Pancreas (tissue), 10 donors: Measurements from ENCODE around the gene PDE6B. TPM values are rescaled to one million over a fixed set of nuclear protein-coding genes. Genes with fewer than 3 reads are reported as not detected.

Source experiments
- ATAC-seq, 4 donors: fragments of 200-7000 bp; cut with Tn5 transposase; one replicate each; pipeline versions ENCODE4 v1.8.0 to v1.9.1; 2020; ENCODE audit warnings: mild to moderate bottlenecking in 4 of 4, moderate library complexity in 4 of 4
- DNase-seq, 6 donors: peaks; one replicate each; pipeline ENCODE4 v3.0.0-alpha.2; 2020
- FAIRE-seq: peaks from 2 replicates; lab custom pipeline; 2012; peaks lifted over from hg19 to GRCh38; lab: Jason Lieb, UNC
- H3K27ac ChIP-seq, 4 donors: fragments of 200-600 bp; sonication (generic); 1 replicate in 3 of 4; 2 replicates in 1 of 4; pipeline versions ENCODE4 v1.5.0 to v1.8.0; 2020
- H3K27me3 ChIP-seq, 4 donors: fragments of 200-600 bp; one replicate each; pipeline ENCODE4 v1.8.0; 2021
- H3K36me3 ChIP-seq, 3 donors: fragments of 200-600 bp; sonication (generic) in 1 of 3; one replicate each; pipeline versions ENCODE4 v1.5.0 to v1.8.0; 2020 to 2021
- H3K4me1 ChIP-seq, 3 donors: fragments of 200-600 bp; one replicate each; pipeline ENCODE4 v1.8.0; 2021
- H3K4me3 ChIP-seq, 4 donors: fragments of 200-600 bp; sonication (generic) in 2 of 4; one replicate each; pipeline versions ENCODE4 v1.5.0 to v1.8.0; 2020 to 2021
- H3K9me3 ChIP-seq, 4 donors: fragments of 200-600 bp; one replicate each; pipeline ENCODE4 v1.8.0; 2021
- WGBS, 2 donors: extraction: QIAGEN DNeasy Blood & Tissue Kit; methylation state at CpG; one replicate each; pipeline ENCODE4 v1.1.7; 2013; 5-methylcytosine and 5-hydroxymethylcytosine counted together
- intact Hi-C, 3 donors: fragments of 100-400 bp; cut with DNase I; formaldehyde crosslinking; loops; one replicate each; pipeline versions ENCODE4 v1.11.1 to v1.14.2; 2022
- polyA plus RNA-seq, 2 donors: library from polyadenylated mRNA; stranded (reverse); fragments of 200-250 nt; gene quantifications; one replicate each; pipeline ENCODE4 v1.2.3, GENCODE V29; 2013
- total RNA-seq, 6 donors: library from RNA; stranded (reverse); fragmentation: NEBNext Ultra II Directional in 4 of 6; extraction: Animal tissue kit (Norgen Biotek cat#: 25700) in 4 of 6; gene quantifications; one replicate each; pipeline versions ENCODE4 v1.2.1 to v1.2.4, GENCODE V29; 2021 to 2023
- TF ChIP-seq, protein P1 (sequence below), 4 donors: fragments of 200-600 bp; sonication (generic) in 3 of 4; IDR thresholded peaks; one replicate each; pipeline versions ENCODE4 v1.5.0 to v1.8.0; 2021; ENCODE audit warnings: antibody characterized with exemption in 4 of 4
- donor health status: healthy with polysubstance abuse.
- donor health status: DM: no; HTN: no; CAD: no; lungs with moderate emphysema.
- donor health status: DM: no; HTN: no; CAD: no.
- donor health status: control.
- donor health status: control.
- donor health status: Bipolar disorder and iron deficiency.
- donor health status: DM: yes; HTN: yes; CAD: no.
- donor health status: DM: no; HTN: no; CAD: no.
- donor health status: DM: no; HTN: no; CAD: no.
- donor health status: DM: yes; HTN: yes; CAD: no.

PDE6B gene
- total and polyA plus RNA-seq, 8 donors: 0.99 to 6.6 (median 2.9) TPM

DNA sequence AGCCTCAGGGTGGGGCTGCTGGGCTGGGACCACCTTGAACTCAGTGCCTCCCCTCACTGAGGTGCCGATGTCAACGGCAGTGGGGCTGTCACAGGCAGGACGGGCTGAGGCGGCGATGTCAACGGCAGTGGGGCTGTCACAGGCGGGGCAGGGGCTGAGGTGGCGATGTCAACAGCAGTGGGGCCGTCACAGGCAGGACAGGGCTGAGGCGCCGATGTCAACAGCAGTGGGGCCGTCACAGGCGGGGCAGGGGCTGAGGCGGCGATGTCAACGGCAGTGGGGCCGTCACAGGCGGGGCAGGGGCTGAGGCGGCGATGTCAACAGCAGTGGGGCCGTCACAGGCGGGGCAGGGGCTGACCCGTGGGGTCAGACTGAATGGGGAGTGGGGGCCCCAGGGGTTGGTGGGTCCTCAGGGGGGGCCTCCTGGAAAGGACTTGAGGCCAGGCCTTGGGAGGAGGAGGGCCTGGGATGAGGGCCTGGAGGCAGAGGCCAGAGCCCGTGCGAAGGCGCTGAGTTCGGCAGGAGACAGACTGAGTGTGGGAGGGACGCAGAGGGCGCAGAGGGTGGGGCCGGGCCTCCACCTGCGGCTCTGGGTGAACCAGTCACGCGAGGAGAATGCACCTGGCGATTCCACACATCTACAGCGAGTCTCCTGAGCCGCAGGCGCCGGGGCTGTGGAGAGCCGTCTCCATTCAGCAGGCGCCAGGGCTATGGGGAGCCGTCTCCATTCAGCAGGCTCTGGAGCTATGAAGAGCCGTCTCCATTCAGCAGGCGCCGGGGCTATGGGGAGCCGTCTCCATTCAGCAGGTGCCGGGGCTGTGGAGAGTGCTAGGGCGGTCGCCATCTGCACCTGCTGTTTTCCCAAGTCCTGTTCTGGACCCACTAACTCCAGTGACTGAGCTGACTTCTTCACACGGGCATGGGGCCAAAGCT, 25.8 kb downstream of the PDE6B start:
- FAIRE-seq (no peak), DNase-seq (peak in 2 of 6 donors; percentile 12 to 74), ATAC-seq (peak in 3 of 4 donors; percentile 9 to 58 (median 44))
- Histone ChIP-seq H3K27ac (no peak overlapping the region), H3K4me3 (no peak overlapping the region), H3K36me3 (no peaks in the 10 kb centered on the region), H3K4me1 (no peaks in the 10 kb centered on the region), H3K27me3 (no peaks in the 10 kb centered on the region), H3K9me3 (no peaks in the 10 kb centered on the region)
- whole genome bisulfite sequencing, 2 donors: 28 to 38% methylated on average over 41 to 49 of the region's 49 CpGs
- intact Hi-C loops: no loop called here
- TF ChIP-seq, protein P1, sequence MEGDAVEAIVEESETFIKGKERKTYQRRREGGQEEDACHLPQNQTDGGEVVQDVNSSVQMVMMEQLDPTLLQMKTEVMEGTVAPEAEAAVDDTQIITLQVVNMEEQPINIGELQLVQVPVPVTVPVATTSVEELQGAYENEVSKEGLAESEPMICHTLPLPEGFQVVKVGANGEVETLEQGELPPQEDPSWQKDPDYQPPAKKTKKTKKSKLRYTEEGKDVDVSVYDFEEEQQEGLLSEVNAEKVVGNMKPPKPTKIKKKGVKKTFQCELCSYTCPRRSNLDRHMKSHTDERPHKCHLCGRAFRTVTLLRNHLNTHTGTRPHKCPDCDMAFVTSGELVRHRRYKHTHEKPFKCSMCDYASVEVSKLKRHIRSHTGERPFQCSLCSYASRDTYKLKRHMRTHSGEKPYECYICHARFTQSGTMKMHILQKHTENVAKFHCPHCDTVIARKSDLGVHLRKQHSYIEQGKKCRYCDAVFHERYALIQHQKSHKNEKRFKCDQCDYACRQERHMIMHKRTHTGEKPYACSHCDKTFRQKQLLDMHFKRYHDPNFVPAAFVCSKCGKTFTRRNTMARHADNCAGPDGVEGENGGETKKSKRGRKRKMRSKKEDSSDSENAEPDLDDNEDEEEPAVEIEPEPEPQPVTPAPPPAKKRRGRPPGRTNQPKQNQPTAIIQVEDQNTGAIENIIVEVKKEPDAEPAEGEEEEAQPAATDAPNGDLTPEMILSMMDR (IDR thresholded peaks at IDR 0.05): no peak

DNA sequence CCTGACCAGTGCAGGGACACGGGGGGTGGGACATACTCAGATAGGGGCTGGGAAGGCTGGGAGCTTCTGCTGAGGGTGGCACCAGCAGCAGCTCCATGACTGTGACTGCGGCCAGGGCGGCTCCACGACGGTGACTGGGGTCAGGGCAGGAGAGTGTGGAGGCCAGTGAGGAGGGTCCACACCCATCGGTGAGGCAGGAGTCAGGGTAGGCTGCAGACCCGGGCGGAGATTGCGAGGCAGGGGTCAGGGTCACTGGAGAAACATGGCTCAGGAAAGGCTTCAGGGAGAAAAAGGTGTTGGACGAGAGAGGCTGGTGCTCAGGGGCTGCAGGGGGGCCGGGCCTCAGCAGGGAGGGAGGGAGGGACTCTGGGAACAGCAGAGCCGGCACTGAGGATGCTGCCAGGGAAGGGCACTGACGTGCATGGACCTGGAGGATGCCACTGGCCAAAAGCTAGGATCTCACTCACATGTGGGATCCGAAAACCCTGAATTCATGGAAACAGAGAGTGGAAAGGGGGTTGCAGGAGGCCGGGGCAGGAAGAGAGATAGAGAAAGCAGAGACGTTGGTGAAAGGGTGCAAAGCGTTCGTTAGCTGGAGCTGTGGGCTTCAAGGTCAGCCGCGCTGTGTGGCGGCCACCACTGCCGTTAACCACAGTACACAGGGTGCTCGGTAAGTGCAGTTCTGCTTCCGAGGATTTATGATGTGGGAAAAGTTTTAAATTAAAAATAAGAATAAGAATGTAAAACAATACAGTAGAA, 26.7 kb downstream of the PDE6B start:
- DNase-seq (peak in 1 of 6 donors; percentile 25), ATAC-seq (no peak), FAIRE-seq (no peak)
- H3K4me3 ChIP-seq: no peak overlapping the region
- H3K36me3 ChIP-seq: no peaks in the 10 kb centered on the region
- TF ChIP-seq, protein P1 (IDR thresholded peaks at IDR 0.05): no peak
- intact Hi-C loops: no loop called here
- no peaks in the 10 kb centered on the region for H3K27me3 ChIP-seq
- WGBS, 2 donors: 49 to 54% methylated on average over 24 of the region's 24 CpGs
- no peak overlapping the region for H3K27ac ChIP-seq
- no peaks in the 10 kb centered on the region for H3K9me3 ChIP-seq
- H3K4me1 ChIP-seq: no peaks in the 10 kb centered on the region

DNA sequence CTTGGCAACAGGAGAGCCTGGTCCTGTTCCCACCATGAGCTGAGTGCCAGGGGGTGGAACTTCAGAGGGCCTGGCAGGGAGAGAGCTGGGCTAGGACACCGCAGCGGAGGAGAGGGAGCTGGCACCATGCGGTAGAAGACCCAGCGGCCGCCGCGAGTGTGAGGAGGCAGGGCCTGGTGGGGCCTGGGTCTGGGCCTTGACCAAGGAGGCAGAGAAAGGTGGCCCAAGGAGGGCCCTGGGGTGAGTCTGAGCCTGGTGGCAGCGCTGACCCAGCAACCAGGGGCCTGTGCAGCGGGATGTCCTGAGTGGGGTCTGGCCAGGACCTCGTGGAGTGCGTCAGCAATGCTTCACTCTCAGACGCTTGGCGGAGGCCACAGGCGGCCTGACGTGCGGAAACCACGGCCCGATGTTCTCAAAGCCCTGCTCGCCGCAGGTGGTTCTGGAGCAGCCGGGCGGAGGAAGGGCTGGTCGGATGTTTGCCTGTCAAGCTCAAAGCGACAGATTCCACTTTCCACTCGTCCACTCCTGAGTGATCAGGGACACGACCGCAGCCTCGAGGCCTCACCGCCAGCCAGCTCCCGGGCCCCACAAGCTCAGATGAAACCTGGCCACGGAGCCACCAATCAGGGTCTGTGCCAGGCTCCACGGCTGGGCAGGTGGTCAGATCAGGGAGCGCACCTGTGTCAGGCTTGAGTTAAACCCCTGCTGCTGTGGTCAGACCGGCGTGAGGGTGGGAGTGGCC, 27.9 kb downstream of the PDE6B start:
- intact Hi-C loops: no loop called here

DNA sequence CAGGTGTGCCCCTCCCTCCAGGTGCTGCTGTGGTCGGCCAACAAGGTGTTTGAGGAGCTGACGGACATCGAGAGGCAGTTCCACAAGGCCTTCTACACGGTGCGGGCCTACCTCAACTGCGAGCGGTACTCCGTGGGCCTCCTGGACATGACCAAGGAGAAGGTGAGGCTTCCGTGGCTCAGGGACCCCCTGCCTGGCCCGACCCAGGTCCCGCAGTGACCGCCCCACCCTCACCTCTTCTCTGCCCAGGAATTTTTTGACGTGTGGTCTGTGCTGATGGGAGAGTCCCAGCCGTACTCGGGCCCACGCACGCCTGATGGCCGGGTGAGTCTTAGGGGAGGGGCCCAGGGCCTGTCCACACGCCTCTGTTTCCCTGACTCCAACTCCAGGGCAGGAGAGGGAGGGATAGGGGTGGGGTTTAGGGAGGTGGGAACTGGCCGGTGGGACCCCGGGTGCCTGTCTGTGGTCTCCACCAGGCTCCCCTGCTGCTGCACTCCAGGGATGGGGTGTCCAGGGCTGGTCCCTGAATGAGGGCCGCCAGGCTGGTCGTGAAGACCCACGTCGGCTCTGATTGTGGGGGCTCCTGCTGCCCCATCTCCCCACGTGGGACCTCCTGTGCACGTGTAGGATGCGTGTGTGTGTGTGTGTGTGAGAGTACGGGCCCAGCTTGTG, 28.6 kb downstream of the PDE6B start:
- 74 to 83% methylated on average over 29 of the region's 29 CpGs for WGBS, 2 donors
- ATAC-seq: no peak
- no peaks in the 10 kb centered on the region for H3K9me3 ChIP-seq
- no peak overlapping the region for H3K4me3 ChIP-seq
- no peak for FAIRE-seq
- peak in 1 of 6 donors; percentile 40 for DNase-seq
- no peaks in the 10 kb centered on the region for H3K27me3 ChIP-seq
- H3K36me3 ChIP-seq: no peaks in the 10 kb centered on the region
- intact Hi-C loops: no loop called here
- H3K27ac ChIP-seq: no peak overlapping the region
- H3K4me1 ChIP-seq: no peaks in the 10 kb centered on the region
- TF ChIP-seq, protein P1 (IDR thresholded peaks at IDR 0.05): no peak

More for the DNA sequence above, 27.9 kb downstream of the PDE6B start:
- H3K27me3 ChIP-seq: no peaks in the 10 kb centered on the region
- no peaks in the 10 kb centered on the region for H3K9me3 ChIP-seq
- ATAC-seq: no peak
- WGBS, 2 donors: 85 to 86% methylated on average over 35 of the region's 35 CpGs
- H3K27ac ChIP-seq: no peak overlapping the region
- TF ChIP-seq, protein P1 (IDR thresholded peaks at IDR 0.05): no peak
- H3K4me3 ChIP-seq: no peak overlapping the region
- DNase-seq: peak in 1 of 6 donors; percentile 34
- H3K36me3 ChIP-seq: no peaks in the 10 kb centered on the region
- H3K4me1 ChIP-seq: no peaks in the 10 kb centered on the region
- FAIRE-seq: no peak
